HG03442 (cell line): Measurements from ENCODE around the gene DCAF7.
A peak's percentile ranks its signal among the peaks of the same experiment; 100 is the strongest.

Source experiments
- ATAC-seq: cut with Tn5 transposase; IDR thresholded peaks from one replicate; pipeline ENCODE4 v1.9.1; 2021; ENCODE audit warnings: mild to moderate bottlenecking, moderate library complexity; ENCODE audit not compliant: unreplicated experiment

DCAF7 gene

GRCh38 chr17:63579633-63580032, 29.4 kb downstream of the DCAF7 start:
- ATAC-seq, result no peak

DNA sequence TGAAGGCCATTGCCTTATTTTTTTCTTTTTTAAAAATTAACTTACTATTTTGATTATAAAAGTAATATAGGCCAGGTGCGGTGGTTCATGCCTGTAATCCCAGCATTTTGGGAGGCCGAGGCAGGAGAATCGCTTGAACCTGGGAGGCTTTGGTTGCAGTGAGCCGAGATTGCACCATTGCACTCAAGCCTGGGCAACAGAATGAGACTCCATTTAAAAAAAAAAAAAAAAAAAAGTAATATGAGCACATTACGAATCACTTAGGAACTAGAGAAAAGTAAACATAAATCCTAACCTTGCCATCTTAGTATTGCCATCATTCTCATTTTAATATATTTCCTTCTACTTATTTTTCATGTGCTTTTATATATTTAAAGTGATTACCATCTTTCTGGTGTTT, 37.5 kb downstream of the DCAF7 start:
- no peak for ATAC-seq

DNA sequence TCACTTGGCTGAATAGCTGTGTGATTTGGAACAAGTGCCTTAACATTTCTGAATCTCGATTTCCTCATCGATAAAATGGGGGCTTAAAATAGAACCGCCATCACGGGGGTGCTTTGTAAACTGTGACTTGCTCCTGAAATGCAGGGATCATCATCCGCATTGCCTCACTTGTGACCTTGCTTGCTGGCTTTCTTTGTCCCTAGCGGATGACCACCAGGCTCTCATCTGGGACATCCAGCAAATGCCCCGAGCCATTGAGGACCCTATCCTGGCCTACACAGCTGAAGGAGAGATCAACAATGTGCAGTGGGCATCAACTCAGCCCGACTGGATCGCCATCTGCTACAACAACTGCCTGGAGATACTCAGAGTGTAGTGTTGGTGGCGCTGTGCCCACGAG, 38.5 kb downstream of the DCAF7 start:
- no peak for ATAC-seq

GRCh38 chr17:63589646-63590045, 39.4 kb downstream of the DCAF7 start:
- no peak for ATAC-seq

GRCh38 chr17:63592797-63593196, 42.5 kb downstream of the DCAF7 start:
- ATAC-seq, result no peak

DNA sequence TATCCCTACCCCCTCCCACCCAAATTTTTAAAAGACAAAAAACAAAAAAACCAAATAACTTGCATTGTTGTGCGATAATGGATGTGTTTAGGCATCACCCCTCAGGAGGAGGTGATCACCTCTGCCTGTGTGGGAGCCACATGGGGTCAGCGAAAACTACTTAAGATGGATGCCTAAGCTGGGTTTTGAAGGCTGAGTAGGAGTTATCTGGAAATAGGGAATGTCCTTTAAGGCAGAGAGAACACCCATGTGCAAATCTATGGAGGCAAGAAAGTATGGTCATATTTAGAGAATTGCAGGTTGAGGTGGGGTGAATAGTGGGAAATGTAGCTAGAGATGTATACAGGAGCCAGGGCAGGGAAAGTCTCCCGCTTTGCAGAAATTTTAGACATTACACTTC, 44.9 kb downstream of the DCAF7 start:
- ATAC-seq, result no peak

GRCh38 chr17:63596856-63597586, 46.7 kb downstream of the DCAF7 start:
- ATAC-seq, result no peak

- ATAC-seq, result no peak
Observed at GRCh38 chr17:63598281-63598680, 48.0 kb downstream of the DCAF7 start.

- ATAC-seq, result peak; percentile 92
Observed at GRCh38 chr17:63600569-63601438, 50.5 kb downstream of the DCAF7 start, which contains the start of gene TACO1. Gene TACO1, plus strand, starts transcription at chr17:63600895. Its CDS starts 189 bp downstream, at chr17:63601084.

DNA sequence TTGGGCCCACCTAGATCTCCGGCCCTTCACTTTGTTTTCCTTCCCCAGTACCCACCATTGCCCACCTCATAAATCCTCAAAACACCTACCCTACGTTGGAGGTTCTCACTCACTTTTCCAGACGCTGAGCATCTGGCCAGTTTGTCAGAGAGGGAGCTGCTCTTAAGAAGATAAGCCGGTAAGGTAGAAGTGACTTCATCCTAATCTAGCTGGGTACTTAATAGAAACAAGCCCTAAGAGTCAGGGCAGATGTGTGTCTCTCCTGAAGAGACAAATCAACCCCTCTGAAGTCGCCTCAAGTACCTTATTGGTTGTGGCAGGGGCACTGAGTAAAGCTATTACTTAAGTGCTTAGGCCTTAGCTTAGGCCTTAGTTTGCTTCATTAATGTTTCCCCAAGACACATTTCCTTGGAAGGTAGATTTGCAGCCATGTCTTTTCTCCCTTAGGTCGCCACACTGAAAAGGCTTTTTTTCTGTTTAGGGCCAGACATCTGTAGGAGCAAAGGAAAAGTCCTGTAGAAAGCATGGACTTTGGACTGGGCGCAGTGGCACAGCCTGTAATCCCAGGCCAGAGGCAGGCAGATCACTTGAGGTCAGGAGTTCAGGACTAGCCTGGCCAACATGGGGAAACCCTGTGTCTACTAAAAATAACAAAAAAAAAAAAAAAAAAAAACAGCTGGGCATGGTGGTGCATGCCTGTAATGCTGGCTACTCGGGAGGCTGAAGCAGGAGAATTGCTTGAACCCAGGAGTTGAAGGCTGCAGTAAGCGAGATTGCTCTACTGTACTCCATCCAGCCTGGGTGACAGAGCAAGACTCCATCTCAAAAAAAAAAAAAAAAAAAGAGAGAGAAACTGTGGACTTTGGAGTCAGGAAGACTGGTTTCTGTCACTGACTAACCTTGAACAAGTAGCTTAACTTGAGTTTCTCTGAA, 51.4 kb downstream of the DCAF7 start:
- no peak for ATAC-seq

- no peak for ATAC-seq
Observed at GRCh38 chr17:63609816-63610573, 59.7 kb downstream of the DCAF7 start.

DNA sequence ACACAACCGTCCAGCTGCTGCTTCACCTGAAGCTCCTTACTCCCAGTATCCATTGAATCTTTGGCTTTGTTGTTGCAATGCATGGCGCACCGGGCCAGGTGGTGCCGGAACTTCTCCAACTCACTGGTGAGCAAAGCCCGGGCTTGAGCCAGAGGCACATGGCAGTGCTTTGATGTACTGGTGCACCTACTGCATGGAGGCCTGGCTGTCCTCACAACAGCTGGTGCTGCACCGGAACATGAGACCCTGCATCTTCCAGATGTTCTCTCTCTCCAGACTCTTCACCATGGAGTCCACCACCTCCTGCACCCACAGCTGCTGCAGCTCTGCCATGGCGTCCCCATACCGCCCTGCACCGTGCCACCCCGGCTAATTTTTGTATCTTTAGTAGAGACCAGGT, 60.6 kb downstream of the DCAF7 start:
- ATAC-seq, result no peak

DNA sequence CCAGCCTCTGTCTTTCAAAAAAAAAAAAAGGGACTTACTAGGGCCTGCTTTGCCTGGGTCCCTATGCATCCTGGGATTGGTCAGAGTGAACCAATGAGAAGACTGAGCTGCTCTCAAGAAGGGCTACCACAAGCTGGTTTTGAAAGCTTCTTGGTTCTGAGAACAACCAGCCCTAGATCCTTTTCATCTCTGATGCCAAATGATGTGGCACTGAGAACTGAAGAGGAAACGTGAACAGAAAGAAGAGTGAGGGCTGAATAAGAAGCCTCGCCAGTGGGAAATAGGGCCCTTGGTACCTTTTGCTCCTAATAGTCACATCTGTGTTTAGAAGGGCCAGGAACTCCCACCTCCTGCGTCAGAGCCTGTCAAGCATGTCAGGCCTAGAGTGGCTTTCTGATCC, 61.1 kb downstream of the DCAF7 start:
- no peak for ATAC-seq

- ATAC-seq, result no peak
Observed at GRCh38 chr17:63613663-63614062, 63.4 kb downstream of the DCAF7 start.

DNA sequence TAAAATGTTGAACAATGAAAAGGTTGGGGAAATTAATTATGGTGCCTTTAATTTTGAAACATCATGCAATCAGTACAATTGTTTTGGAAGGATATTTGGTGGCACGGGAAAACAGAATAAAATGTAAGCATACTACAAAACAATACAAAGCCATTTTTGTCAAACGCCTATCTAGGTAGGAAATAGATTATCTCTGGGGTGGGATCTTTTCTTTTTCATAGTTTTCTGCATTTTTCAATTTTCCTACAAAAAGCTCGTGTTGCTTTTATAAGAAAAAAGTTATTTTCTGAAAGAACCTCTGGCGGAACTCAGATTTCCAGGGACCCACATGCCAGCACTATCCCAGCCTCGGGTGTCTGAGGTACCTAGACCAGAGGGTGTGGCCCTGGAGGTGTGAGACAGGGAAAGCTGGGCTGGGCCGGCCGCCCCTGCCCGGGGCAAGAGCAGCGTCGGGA, 71.0 kb downstream of the DCAF7 start:
- no peak for ATAC-seq

DNA sequence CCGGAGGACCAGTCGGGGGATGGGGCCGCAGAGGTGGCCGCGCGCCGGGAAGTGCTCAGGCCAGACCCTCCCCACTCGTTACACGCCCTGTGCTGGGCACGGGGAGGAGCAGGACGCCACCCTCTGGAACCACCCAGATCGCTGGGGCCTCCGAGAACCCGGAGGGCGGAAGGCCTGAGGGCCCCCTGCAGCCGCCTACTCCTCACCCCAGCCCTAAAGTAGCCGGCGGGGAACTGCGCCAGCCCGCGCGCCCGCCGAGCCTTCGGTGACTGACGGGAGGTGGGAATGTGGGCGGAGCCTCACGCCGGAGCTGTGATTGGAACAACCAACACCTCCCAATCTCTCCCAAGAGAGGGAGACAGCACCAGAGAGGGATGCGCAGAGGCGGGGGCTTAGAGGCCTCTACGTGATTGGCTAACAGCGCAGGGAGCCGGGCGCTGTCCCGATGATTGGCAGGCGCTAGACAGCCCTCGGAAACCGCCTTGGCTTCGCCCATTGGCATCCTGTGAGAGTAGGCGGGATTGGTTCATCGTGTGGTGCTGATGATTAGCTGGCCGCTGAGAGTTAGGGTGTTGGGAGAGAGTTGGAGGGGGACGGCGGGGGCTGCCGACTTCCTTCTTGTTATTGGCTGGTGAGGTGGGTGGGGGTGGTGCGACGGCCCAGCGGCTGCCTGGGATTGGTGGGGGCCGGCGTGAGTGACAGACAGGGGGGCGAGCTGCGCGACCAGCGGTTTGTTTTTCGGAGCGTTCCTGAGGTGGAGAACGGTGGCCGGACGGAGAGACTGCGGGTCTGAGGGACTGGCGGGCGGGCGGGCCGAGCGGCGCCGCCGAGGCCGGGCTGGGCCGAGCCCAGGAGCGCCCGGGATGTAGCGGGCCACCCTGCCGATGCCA, 71.7 kb downstream of the DCAF7 start, which contains the start of gene MAP3K3:
MAP3K3 (plus strand) TSS at position 734 of the 890 bp plus-strand sequence. CDS start 343 bp downstream, outside the sequence.
- peak; percentile 91 for ATAC-seq

GRCh38 chr17:63622574-63623390, 72.5 kb downstream of the DCAF7 start:
- ATAC-seq, result peak; percentile 13
